H9 (cell line): ENCODE data around the gene RIMBP3C. TPM values are rescaled to one million over a fixed set of nuclear protein-coding genes. Genes with fewer than 3 reads are reported as not detected.

Source experiments
- DNase-seq: peaks from one replicate; pipeline ENCODE4 v3.0.0-alpha.2; 2017
- H2AFZ ChIP-seq: one replicate; pipeline ENCODE4 v1.6.1; 2013; ENCODE audit warnings: mild to moderate bottlenecking, low read length, control low read depth, moderate library complexity
- H2AK5ac ChIP-seq: 2 replicates; pipeline ENCODE4 v1.6.1; 2013; ENCODE audit warnings: low read length, control low read depth, mixed read lengths; ENCODE audit not compliant: insufficient read length
- H2BK120ac ChIP-seq: one replicate; pipeline ENCODE4 v1.6.1; 2013; ENCODE audit warnings: low read depth, mild to moderate bottlenecking, low read length, control low read depth, inconsistent platforms; ENCODE audit not compliant: poor library complexity, severe bottlenecking
- H2BK12ac ChIP-seq: 2 replicates; pipeline ENCODE4 v1.6.1; 2013; ENCODE audit warnings: low read length, control low read depth, mixed read lengths, low read depth; ENCODE audit not compliant: insufficient read length
- H2BK15ac ChIP-seq: 2 replicates; pipeline ENCODE4 v1.6.1; 2013; ENCODE audit warnings: low read depth, low read length, control low read depth
- H2BK20ac ChIP-seq: one replicate; pipeline ENCODE4 v1.6.1; 2013; ENCODE audit warnings: low read depth, mild to moderate bottlenecking, low read length, control low read depth, inconsistent platforms; ENCODE audit not compliant: poor library complexity, severe bottlenecking
- H2BK5ac ChIP-seq: 2 replicates; pipeline ENCODE4 v1.6.1; 2013; ENCODE audit warnings: low read length, control low read depth, mixed read lengths; ENCODE audit not compliant: insufficient read length
- H3K14ac ChIP-seq: 2 replicates; pipeline ENCODE4 v1.6.1; 2013; ENCODE audit warnings: low read length, control low read depth; ENCODE audit not compliant: insufficient read depth
- H3K18ac ChIP-seq: 2 replicates; pipeline ENCODE4 v1.6.1; 2013; ENCODE audit warnings: low read depth, mild to moderate bottlenecking, mixed read lengths, low read length, control low read depth; ENCODE audit not compliant: insufficient read length
- H3K23ac ChIP-seq: 2 replicates; pipeline ENCODE4 v1.6.1; 2013; ENCODE audit warnings: low read length, control low read depth, mixed read lengths, low read depth; ENCODE audit not compliant: insufficient read length
- H3K23me2 ChIP-seq: 2 replicates; pipeline ENCODE4 v1.6.1; 2013; ENCODE audit warnings: low read depth, mild to moderate bottlenecking, mixed read lengths, low read length, control low read depth; ENCODE audit not compliant: insufficient read length, poor library complexity, severe bottlenecking
- H3K27ac ChIP-seq: 2 replicates; pipeline ENCODE4 v1.5.1; 2013; ENCODE audit warnings: low read length, control low read depth, mixed read lengths, low read depth; ENCODE audit not compliant: insufficient read length
- H3K27me3 ChIP-seq: 2 replicates; pipeline ENCODE4 v1.6.1; 2013; ENCODE audit warnings: low read length, control low read depth, inconsistent platforms; ENCODE audit not compliant: insufficient read depth
- H3K4ac ChIP-seq: 2 replicates; pipeline ENCODE4 v1.6.1; 2013; ENCODE audit warnings: low read depth, mild to moderate bottlenecking, control low read depth, inconsistent platforms, low read length, moderate library complexity
- H3K4me1 ChIP-seq: 2 replicates; pipeline ENCODE4 v1.6.1; 2013; ENCODE audit warnings: low read length, control low read depth, inconsistent platforms; ENCODE audit not compliant: insufficient read depth
- H3K4me2 ChIP-seq: 2 replicates; pipeline ENCODE4 v1.6.1; 2013; ENCODE audit warnings: low read length, control low read depth, mixed read lengths; ENCODE audit not compliant: insufficient read length, insufficient read depth
- H3K56ac ChIP-seq: 2 replicates; pipeline ENCODE4 v1.6.1; 2013; ENCODE audit warnings: low read depth, mild to moderate bottlenecking, mixed read lengths, low read length, control low read depth; ENCODE audit not compliant: insufficient read length
- H3K79me1 ChIP-seq: 2 replicates; pipeline ENCODE4 v1.6.1; 2013; ENCODE audit warnings: low read depth, mild to moderate bottlenecking, moderate library complexity, low read length, control low read depth, inconsistent platforms; ENCODE audit not compliant: insufficient read depth, poor library complexity, severe bottlenecking
- H3K79me2 ChIP-seq: 2 replicates; pipeline ENCODE4 v1.6.1; 2013; ENCODE audit warnings: low read length, control low read depth, inconsistent platforms; ENCODE audit not compliant: insufficient read depth
- H3K9ac ChIP-seq: 2 replicates; pipeline ENCODE4 v1.6.1; 2013; ENCODE audit warnings: low read length, control low read depth, mixed read lengths; ENCODE audit not compliant: insufficient read length; ENCODE audit errors: extremely low read depth
- H3K9me3 ChIP-seq: one replicate; pipeline ENCODE4 v1.6.1; 2013; ENCODE audit warnings: low read depth, low read length, inconsistent platforms; ENCODE audit not compliant: control insufficient read depth
- H3T11ph ChIP-seq: one replicate; pipeline ENCODE4 v1.6.1; 2013; ENCODE audit warnings: mild to moderate bottlenecking, low read length, control low read depth, inconsistent platforms
- H4K20me1 ChIP-seq: one replicate; pipeline ENCODE4 v1.6.1; 2013; ENCODE audit not compliant: control insufficient read depth, insufficient read length, insufficient read depth
- H4K5ac ChIP-seq: 2 replicates; pipeline ENCODE4 v1.6.1; 2013; ENCODE audit warnings: low read depth, mild to moderate bottlenecking, mixed read lengths, low read length, control low read depth; ENCODE audit not compliant: insufficient read length
- H4K8ac ChIP-seq: replicated peaks from 2 replicates; pipeline ENCODE4 v1.6.1; 2013; ENCODE audit warnings: low read length, control low read depth, mixed read lengths, low read depth; ENCODE audit not compliant: insufficient read length
- H4K91ac ChIP-seq: 2 replicates; pipeline ENCODE4 v1.6.1; 2013; ENCODE audit warnings: low read depth, mild to moderate bottlenecking, moderate library complexity, mixed read lengths, low read length, control low read depth; ENCODE audit not compliant: insufficient read length
- H3K27ac Mint-ChIP-seq, 3 experiments: 2 replicates in 2 of 3; 3 replicates in 1 of 3; pipeline ENCODE4 v1.8.0; 2020 to 2021; ENCODE audit warnings: mixed read lengths in 3 of 3, mild to moderate bottlenecking in 1 of 3, moderate library complexity in 1 of 3
- H3K27me3 Mint-ChIP-seq: 2 replicates; pipeline ENCODE4 v1.8.0; 2021; ENCODE audit warnings: low read depth, mild to moderate bottlenecking, moderate library complexity, mixed read lengths
- H3K36me3 Mint-ChIP-seq, 3 experiments: 2 replicates in 2 of 3; 3 replicates in 1 of 3; pipeline ENCODE4 v1.8.0; 2020 to 2021; ENCODE audit warnings: low read depth in 3 of 3, mixed read lengths in 3 of 3; ENCODE audit not compliant: insufficient read depth in 1 of 3
- H3K4me1 Mint-ChIP-seq, 2 experiments: 2 replicates each; pipeline ENCODE4 v1.8.0; 2020; ENCODE audit warnings: mixed read lengths in 2 of 2
- H3K4me3 Mint-ChIP-seq, 2 experiments: 2 replicates in 1 of 2; 3 replicates in 1 of 2; pipeline ENCODE4 v1.8.0; 2020 to 2021; ENCODE audit warnings: mild to moderate bottlenecking in 2 of 2, mixed read lengths in 2 of 2, moderate library complexity in 1 of 2
- H3K9me3 Mint-ChIP-seq, 2 experiments: 2 replicates in 1 of 2; 3 replicates in 1 of 2; pipeline ENCODE4 v1.8.0; 2020; ENCODE audit warnings: mild to moderate bottlenecking in 2 of 2, mixed read lengths in 2 of 2, moderate library complexity in 1 of 2
- WGBS: extraction: QIAGEN DNeasy Blood & Tissue Kit; methylation state at CpG from one replicate; pipeline ENCODE4 v1.1.7; 2013; ENCODE audit warnings: missing lambda C conversion rate, low lambda C conversion rate, mixed read lengths; ENCODE audit not compliant: insufficient read length; ENCODE audit errors: extremely low coverage; 5-methylcytosine and 5-hydroxymethylcytosine counted together
- total RNA-seq: library from RNA; stranded (reverse); gene quantifications from 2 replicates; pipeline ENCODE4 v1.2.1, GENCODE V29; 2021
- TF ChIP-seq, protein P1 (sequence below): fragments of 200-600 bp; sonication (generic); conservative IDR thresholded peaks from 3 replicates; pipeline ENCODE4 v1.8.0; 2021; ENCODE audit warnings: antibody characterized with exemption, mild to moderate bottlenecking

The RIMBP3C gene
- total RNA-seq, 1 experiment from 2014 or later: 0.44 TPM

DNA sequence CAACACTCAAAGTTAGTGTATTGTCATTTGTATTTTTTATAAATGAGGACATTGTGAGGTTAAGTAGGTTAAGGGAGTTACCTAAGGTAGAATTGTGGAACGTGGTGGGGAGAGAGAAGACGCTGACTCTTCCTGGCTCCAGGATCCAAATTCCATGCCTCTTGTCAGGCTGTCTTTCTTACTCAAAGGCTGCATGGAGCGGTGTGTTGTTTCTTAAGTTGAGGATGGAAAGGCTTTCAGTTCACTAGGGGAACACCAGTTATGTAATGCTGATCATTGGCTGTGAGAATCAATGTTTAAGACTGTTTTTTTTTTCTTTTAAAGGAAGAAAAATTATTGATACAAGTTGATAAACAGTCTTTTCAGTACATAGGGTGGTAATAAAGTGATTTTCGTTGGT is 19.1 kb upstream of the RIMBP3C start:
- Histone ChIP-seq H2BK15ac (no peak overlapping the region), H2AFZ (no peak overlapping the region), H2BK12ac (no peak overlapping the region), H3K23ac (no peak overlapping the region), H4K5ac (no peak overlapping the region), H3K27ac (no peak overlapping the region), H4K8ac (no peak overlapping the region), H3K18ac (no peak overlapping the region), H3K4ac (no peak overlapping the region), H2BK5ac (no peak overlapping the region), H3K4me1 (no peaks in the 10 kb centered on the region; the same call in 1 of the 2 replicates), H3K79me2 (peaks cover 66% of the 10 kb centered on the region), H3K14ac (no peak overlapping the region), H4K20me1 (peaks cover 2% of the 10 kb centered on the region), H3K9ac (peak overlapping the region; percentile 31), H3K79me1 (peaks cover 3% of the 10 kb centered on the region), H3K27me3 (no peaks in the 10 kb centered on the region), H3K23me2 (peaks cover 8% of the 10 kb centered on the region), H3K4me2 (peak overlapping the region; percentile 76), H2AK5ac (no peak overlapping the region), H3T11ph (no peak overlapping the region), H3K9me3 (no peaks in the 10 kb centered on the region), H3K56ac (no peak overlapping the region), H4K91ac (no peak overlapping the region), H2BK20ac (no peak overlapping the region), H2BK120ac (no peak overlapping the region)
- Mint-ChIP-seq H3K27me3 (peaks cover 1% of the 10 kb centered on the region; the same call in 1 of the 2 replicates), H3K9me3 (no peaks in the 10 kb centered on the region), H3K4me3 (no peak overlapping the region; a peak in 1 of 5 replicates), H3K36me3 (peaks cover 6 to 19% (median 8%) of the 10 kb centered on the region in 3 experiments; a peak in 6 of 7 replicates), H3K27ac (no peak overlapping the region), H3K4me1 (peaks cover 38 to 45% of the 10 kb centered on the region in 2 experiments)
- TF ChIP-seq, protein P1, sequence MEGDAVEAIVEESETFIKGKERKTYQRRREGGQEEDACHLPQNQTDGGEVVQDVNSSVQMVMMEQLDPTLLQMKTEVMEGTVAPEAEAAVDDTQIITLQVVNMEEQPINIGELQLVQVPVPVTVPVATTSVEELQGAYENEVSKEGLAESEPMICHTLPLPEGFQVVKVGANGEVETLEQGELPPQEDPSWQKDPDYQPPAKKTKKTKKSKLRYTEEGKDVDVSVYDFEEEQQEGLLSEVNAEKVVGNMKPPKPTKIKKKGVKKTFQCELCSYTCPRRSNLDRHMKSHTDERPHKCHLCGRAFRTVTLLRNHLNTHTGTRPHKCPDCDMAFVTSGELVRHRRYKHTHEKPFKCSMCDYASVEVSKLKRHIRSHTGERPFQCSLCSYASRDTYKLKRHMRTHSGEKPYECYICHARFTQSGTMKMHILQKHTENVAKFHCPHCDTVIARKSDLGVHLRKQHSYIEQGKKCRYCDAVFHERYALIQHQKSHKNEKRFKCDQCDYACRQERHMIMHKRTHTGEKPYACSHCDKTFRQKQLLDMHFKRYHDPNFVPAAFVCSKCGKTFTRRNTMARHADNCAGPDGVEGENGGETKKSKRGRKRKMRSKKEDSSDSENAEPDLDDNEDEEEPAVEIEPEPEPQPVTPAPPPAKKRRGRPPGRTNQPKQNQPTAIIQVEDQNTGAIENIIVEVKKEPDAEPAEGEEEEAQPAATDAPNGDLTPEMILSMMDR: no peak
- WGBS: no CpG with 5 or more reads among the region's 4 CpGs
- DNase-seq: no peak
